GM18867 (cell line): ENCODE results near the gene SPACA1.
"Not testable (repeated sequence)": the region's sequence is repeated elsewhere in the genome, so short reads cannot be mapped to it uniquely, and the experiment has no call there.

Source experiments
- ATAC-seq: cut with Tn5 transposase; IDR thresholded peaks from one replicate; pipeline ENCODE4 v1.9.1; 2021; ENCODE audit warnings: mild to moderate bottlenecking, moderate library complexity; ENCODE audit not compliant: unreplicated experiment

The SPACA1 gene

DNA sequence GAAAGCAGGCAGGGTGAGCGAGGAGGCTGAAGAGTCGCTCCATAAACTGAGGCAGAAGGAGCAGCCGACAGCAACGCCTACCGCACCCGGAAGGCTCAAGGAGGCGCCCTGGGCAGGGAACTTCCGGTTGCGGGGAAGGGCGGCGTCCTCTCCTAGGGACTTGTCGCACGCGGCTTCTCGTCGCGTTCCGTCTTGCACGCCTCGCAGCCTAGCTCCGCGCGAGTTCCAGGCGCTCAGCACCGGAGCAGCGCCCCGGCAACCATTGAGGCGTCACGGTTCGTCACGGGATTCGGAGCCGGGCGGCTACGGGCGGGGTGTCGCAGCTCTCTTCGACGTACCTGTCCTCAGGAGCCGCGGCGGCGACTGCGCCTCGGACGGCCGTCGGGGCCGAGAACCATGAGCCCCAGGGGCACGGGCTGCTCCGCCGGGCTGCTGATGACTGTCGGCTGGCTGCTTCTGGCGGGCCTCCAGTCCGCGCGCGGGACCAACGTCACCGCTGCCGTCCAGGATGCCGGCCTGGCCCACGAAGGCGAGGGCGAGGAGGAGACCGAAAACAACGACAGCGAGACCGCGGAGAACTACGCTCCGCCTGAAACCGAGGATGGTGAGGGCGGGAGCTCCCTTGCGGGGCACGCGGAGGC, at the start of gene SPACA1:
TSS of gene SPACA1 (plus strand) at position 332 of the 641 bp plus-strand sequence. CDS start at position 397, 65 bp downstream.
- no peak for ATAC-seq

GRCh38 chr6:88000713-88001112, 46.9 kb upstream of the SPACA1 start:
- ATAC-seq = no peak

DNA sequence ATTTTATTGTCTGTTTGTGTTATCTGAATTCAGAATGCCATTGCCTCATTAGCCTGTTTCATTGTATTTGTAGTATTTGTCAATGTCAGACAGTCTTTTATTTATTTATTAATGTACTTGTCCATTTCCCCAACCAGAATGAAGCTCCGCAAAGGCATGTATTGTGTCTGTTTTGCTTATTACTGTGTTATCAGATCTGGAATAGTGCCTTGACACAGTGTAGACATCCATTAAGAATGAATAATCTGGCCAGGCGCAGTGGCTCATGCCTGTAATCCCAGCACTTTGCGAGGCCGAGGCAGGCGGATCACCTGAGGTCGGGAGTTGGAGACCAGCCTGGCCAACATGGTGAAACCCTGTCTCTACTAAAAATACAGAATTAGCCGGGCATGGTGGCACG, 46.4 kb upstream of the SPACA1 start:
- ATAC-seq = not testable (repeated sequence)

DNA sequence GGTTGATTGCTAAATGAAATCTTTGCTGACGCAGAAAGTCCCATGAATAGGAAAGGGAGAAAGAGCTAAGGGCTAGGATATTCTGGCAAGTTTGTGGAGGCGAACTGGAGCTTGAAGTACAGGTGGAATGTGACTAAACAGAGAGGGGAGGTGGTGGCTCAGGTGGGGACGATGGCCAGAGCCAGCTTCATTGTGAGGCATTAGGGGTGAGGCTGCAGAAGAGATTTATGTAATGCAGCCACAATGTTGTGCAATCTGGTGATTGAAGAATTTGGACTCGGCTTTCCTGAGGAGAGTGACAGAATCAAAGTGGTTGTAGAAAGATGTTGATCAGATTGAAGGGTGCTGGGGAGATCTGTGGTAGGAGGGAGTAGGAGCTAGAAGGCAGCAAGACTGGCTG, 42.9 kb upstream of the SPACA1 start:
- no peak for ATAC-seq

DNA sequence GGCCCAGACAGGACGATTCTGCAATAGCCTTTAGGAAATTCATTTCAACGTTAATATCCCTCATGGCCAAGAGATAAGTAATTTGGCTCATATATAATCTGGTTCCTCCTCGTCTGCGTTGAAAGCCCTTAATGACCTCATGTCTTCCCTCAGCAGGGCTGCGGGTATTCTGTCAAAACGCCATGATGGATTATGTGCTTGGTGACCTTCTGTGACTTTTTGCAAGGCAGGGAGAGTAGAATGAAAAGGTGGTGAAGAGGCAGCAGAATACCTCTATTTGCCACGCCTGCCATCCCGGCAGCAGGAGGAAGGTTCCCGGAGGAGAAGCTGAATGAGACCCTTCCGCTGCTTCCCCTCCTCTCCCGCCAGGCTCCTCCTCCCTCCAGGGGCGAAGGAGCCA, 41.1 kb upstream of the SPACA1 start:
- no peak for ATAC-seq

DNA sequence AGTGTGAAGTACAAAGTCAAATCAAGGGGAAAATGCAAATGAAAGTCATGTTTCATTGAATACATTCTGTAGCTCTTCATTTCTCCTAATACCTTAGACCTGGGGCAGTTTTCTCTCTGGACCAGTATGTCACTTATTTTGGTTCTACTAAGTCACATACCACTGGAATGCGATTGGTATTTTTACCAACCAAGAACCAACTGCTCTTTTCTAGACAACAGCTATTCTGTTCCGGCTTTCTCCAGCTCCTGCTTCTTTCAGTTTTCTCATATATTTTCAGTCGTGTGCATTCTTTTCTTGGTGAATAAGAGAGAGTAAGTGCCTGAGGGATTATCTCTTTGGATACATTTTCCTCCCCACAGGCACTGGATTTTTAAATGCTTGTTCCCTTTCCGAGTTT, 39.2 kb upstream of the SPACA1 start:
- no peak for ATAC-seq

DNA sequence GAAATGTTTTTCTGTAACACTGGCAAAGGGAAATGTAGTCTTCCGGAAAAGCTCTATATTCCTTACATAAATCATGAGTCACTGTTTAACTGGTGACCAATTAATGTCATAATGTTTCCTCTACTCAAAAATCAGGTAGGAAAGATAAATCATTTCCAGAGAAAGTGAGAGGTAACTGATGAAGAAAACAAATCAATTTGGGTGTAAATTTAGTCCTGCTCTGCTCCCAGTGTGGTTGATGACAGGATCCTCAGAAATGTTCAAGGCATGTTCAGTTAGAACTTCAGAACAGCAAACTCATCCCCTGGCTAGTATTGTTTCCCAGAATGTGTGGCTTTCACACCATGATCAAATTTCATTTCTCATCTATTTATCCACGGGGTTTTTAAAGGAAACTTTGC, 38.8 kb upstream of the SPACA1 start:
- ATAC-seq = no peak

- peak; percentile 61 for ATAC-seq
Observed at GRCh38 chr6:88013015-88013414, 34.6 kb upstream of the SPACA1 start.

DNA sequence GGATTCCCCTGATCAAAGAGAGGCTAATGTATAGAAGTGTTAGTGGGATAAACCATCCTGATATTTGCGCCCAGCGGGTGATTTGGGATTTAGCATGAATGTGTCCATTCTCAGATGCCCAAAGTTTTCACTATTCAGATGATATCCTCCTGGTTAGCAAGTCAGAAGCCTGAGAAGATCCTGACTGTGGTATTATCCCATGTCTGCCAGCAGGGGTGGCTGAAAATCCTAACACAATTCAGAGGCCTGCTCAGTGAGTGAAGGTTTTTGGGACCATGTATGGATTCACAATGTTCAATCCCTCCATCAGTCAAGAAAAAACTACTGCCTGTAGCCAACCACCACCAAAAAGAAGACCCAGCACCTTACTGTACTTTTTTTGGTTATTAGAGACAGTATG, 34.1 kb upstream of the SPACA1 start:
- ATAC-seq = no peak

DNA sequence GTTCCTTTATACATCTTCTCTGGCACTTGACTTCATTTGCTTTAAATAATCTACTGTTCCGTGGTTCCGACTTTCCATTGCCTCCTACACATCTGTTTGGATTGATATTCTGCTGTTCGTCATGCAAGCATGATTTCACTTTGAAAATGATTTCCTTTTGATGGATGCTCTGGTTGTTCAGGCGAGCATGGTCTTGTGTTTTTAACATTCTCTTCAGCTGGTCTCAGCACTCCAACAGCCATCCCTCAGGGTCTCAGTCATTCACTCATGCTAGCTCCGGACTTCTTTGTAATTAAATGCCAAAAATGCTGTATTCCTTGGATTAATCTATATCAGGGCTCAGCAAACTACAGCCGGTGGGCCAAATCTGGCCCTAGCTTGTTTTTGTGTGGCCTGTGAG, 27.2 kb upstream of the SPACA1 start:
- ATAC-seq = no peak

GRCh38 chr6:88024696-88025095, 22.9 kb upstream of the SPACA1 start:
- no peak for ATAC-seq

DNA sequence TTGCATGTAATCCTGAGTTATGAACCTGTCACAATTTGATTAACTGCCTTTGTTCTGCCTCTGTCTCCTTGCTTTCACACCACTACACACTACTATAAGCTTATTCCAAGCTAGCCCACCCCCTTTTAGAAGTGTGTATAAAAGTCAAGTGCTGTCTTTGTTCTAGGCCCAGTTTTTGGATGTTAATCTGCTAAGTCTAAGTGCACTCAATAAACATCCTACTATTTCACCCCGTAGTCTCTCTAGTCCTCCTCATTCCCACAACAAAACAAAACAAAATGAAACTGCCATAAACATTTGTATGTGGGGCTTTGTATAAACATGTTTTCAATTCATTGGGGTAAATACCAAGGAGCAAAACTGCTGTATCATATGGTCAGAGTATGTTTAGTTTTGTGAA, 16.1 kb upstream of the SPACA1 start:
- ATAC-seq = no peak

DNA sequence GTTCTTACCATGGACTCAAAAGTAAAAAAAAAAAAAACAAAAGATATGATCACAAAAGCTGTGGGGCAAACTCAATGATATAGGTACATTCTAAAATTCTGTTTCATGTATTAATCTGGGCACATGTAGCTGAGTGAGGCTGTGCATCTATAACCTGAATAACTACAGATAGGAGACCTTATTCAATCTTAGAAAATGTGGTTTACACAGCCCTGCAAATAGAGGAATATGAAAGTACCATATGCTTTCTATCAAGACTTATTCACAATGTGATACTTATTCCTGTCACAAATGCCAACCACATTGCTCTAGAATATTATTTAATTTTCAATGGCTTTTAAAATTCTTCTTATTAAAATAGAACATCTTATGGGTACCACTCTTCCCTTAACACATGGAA, 3.1 kb upstream of the SPACA1 start:
- peak; percentile 43 for ATAC-seq

DNA sequence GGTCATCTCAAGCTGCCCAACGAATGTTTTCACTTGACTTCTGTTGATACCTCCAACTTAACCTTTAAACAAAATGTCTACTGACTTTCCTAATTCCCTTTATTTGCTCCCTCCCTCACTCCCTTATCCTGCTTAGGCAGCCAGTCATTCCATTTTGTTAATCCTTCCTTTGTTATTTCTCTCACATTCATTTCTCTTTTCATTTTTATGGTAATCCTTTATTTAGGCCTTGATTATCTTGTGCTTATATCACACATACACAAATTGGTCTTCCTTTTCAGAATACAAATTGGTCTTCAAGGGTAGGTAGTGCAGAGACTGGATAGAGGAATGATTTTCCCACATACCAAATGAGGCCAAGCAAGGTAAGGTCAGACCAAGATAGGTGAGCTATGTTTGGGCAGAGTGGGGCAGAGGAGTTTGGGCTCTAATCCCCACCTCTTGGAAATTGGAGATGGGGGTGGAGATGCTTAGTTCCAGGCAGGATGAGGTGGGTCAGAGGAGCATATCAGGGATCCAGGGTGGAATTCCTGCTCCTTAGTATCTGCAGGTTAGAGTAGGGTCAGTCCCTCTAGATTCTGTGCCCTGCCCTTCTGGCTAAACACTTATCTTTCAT, 2.0 kb upstream of the SPACA1 start:
- no peak for ATAC-seq

DNA sequence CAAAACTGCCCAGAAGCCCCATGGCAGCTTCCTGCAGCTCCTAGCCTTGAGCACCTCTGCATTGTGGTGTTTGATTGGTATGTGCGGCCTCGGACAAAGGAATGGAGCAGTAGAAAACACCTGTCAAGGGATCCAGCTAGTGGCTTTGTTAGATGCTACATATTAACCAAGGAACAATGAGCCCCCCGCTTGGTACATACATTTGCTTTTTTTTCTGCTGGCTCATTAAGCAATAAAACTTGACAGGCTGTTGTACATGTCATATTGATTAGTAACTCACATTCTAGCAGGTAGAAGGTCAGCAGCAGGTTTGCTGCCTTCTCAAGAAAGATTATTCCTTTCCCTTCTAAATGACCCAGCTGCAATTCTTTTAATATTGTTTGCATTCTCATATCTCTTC, 937 bp downstream of the SPACA1 start:
- no peak for ATAC-seq

- no peak for ATAC-seq
Observed at GRCh38 chr6:88050140-88050818, 2.6 kb downstream of the SPACA1 start.

GRCh38 chr6:88059191-88059590, 11.6 kb downstream of the SPACA1 start:
- ATAC-seq = no peak

DNA sequence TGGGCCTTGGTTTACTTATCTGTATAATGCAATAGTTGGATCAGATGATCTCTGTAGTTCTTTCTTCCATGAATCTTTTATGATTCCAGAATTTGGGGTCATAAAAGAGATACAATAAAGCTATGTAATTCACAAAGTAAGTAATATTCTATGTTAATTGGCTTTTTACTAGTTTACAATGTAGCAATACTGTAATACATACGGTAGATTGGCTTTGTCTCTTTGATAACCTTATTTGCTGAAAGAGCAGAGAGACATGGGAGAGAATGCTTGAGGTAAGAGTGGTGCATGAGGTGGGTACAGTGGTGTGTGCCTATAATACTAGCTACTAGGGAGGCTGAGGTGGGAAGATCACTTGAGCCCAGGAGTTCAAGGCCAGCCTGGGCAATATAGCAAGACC, 14.7 kb downstream of the SPACA1 start:
- no peak for ATAC-seq

DNA sequence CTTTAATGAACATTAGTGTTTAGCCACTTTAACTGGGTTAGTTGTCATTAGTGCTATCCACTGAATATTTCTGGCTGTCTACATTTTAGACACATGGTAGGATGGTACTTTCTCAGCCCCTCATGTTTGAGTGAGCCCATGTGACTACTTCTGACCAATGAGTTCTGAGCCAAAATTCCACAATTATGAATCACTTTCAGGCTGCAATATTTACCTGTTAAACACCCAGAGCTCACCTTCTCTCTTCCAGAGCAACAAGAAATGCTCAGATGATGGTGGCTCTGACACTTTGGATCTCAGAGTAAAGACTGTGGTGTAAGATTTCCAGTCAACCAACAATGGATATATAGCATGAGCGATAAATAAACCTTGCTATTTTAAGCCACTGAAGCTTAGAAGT, 24.8 kb downstream of the SPACA1 start:
- no peak for ATAC-seq

GRCh38 chr6:88074791-88075190, 27.1 kb downstream of the SPACA1 start:
- ATAC-seq = no peak

GRCh38 chr6:88077305-88077704, 29.7 kb downstream of the SPACA1 start:
- ATAC-seq = no peak

DNA sequence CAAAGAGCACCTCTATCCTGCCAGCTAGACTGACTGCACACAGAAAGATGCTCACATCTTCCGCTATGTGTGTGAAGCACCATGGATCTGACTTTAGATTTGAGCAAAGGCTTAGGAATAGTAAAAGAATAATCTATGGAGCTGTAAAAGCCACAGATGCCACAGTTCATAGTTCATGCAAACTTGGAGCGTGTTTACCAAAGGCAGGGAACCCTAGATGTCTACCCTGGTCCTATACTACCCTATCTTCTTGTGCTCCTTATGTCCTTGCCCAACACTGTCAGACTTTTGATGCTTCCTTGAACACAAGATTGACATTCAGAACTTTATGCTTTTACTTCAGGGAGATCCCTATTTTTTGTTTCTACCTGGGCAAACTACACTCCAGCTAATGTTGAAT, 39.2 kb downstream of the SPACA1 start:
- ATAC-seq = no peak
